GM23338 (cell line): ENCODE data around the gene DSE. TPM values are rescaled to one million over a fixed set of nuclear protein-coding genes. Genes with fewer than 3 reads are reported as not detected.

ENCODE experiments used
- ATAC-seq: fragments of 200-7000 bp; cut with Tn5 transposase; 3 replicates; pipeline ENCODE4 v1.9.1; 2020
- DNase-seq: peaks from one replicate; pipeline ENCODE4 v3.0.0-alpha.2; 2015; ENCODE audit warnings: low spot score
- H2AFZ ChIP-seq: fragments of 200-600 bp; sonication (generic); 2 replicates; pipeline ENCODE4 v1.8.0; 2016; ENCODE audit warnings: antibody characterized with exemption, mild to moderate bottlenecking, moderate library complexity
- H3F3A ChIP-seq: fragments of 200-600 bp; sonication (generic); replicated peaks from 2 replicates; pipeline ENCODE4 v1.8.0; 2017; ENCODE audit warnings: antibody characterized with exemption, mixed run types, low read depth
- H3K27ac ChIP-seq: fragments of 200-600 bp; sonication (generic); 2 replicates; pipeline ENCODE4 v1.6.1; 2016; ENCODE audit warnings: low read depth
- H3K27me3 ChIP-seq: fragments of 200-600 bp; sonication (generic); 2 replicates; pipeline ENCODE4 v1.8.0; 2016; ENCODE audit warnings: mild to moderate bottlenecking, mixed run types, moderate library complexity; ENCODE audit not compliant: insufficient read depth
- H3K36me3 ChIP-seq: fragments of 200-600 bp; sonication (generic); 2 replicates; pipeline ENCODE4 v1.8.0; 2016; ENCODE audit warnings: mild to moderate bottlenecking; ENCODE audit not compliant: insufficient read depth
- H3K4me1 ChIP-seq: fragments of 200-600 bp; sonication (generic); 2 replicates; pipeline ENCODE4 v1.8.0; 2016; ENCODE audit warnings: mild to moderate bottlenecking, moderate library complexity; ENCODE audit not compliant: insufficient read depth
- H3K4me2 ChIP-seq: fragments of 200-600 bp; sonication (generic); 2 replicates; pipeline ENCODE4 v1.7.1; 2017; ENCODE audit warnings: mixed run types
- H3K4me3 ChIP-seq: fragments of 200-600 bp; sonication (generic); 2 replicates; pipeline ENCODE4 v1.6.1; 2016; ENCODE audit warnings: mixed run types
- H3K79me2 ChIP-seq: fragments of 200-600 bp; sonication (generic); replicated peaks from 2 replicates; pipeline ENCODE4 v1.8.0; 2017; ENCODE audit warnings: mild to moderate bottlenecking; ENCODE audit not compliant: insufficient read depth
- H3K9me2 ChIP-seq: fragments of 200-600 bp; sonication (generic); 2 replicates; pipeline ENCODE4 v1.8.0; 2017; ENCODE audit not compliant: insufficient read depth
- H4K20me1 ChIP-seq: fragments of 200-600 bp; sonication (generic); replicated peaks from 2 replicates; pipeline ENCODE4 v1.8.0; 2017; ENCODE audit warnings: mild to moderate bottlenecking; ENCODE audit not compliant: insufficient read depth
- H3K27ac Mint-ChIP-seq: 2 replicates; pipeline ENCODE4 v1.8.0; 2020; ENCODE audit warnings: inconsistent platforms, mild to moderate bottlenecking, moderate library complexity, mixed read lengths
- H3K27me3 Mint-ChIP-seq: 3 replicates; pipeline ENCODE4 v1.8.0; 2022; ENCODE audit warnings: low read depth, mild to moderate bottlenecking, moderate library complexity, mixed read lengths, inconsistent platforms; ENCODE audit not compliant: insufficient read depth, poor library complexity
- H3K36me3 Mint-ChIP-seq: 3 replicates; pipeline ENCODE4 v1.8.0; 2021; ENCODE audit warnings: low read depth, mild to moderate bottlenecking, inconsistent platforms, moderate library complexity, mixed read lengths
- H3K4me1 Mint-ChIP-seq: 3 replicates; pipeline ENCODE4 v1.8.0; 2020; ENCODE audit warnings: mild to moderate bottlenecking, inconsistent platforms, mixed read lengths
- H3K4me3 Mint-ChIP-seq: 3 replicates; pipeline ENCODE4 v1.8.0; 2021; ENCODE audit warnings: moderate library complexity, mild to moderate bottlenecking, inconsistent platforms, mixed read lengths
- H3K9me3 Mint-ChIP-seq: 3 replicates; pipeline ENCODE4 v1.8.0; 2020; ENCODE audit warnings: moderate library complexity, mild to moderate bottlenecking, inconsistent platforms, mixed read lengths
- CREB1 ChIP-seq: fragments of 250-450 bp; sonication (Bioruptor Pico); IDR thresholded peaks from 2 replicates; pipeline ENCODE4 v1.5.0; 2020; ENCODE audit warnings: low read depth, mild to moderate bottlenecking, moderate library complexity
- CTCF ChIP-seq, 2 experiments: fragments of 200-600 bp in 1 of 2; sonication (generic) in 1 of 2; conservative IDR thresholded peaks; 2 replicates each; pipeline versions ENCODE4 v1.5.1 to v1.6.1; 2016 to 2017; ENCODE audit warnings: antibody characterized with exemption in 2 of 2, low read depth in 2 of 2, mild to moderate bottlenecking in 2 of 2, moderate library complexity in 1 of 2
- EZH2 ChIP-seq: fragments of 200-600 bp; sonication (generic); IDR thresholded peaks from one replicate; pipeline ENCODE4 v1.8.0; 2017; ENCODE audit warnings: antibody characterized with exemption, mild to moderate bottlenecking, low read depth; ENCODE audit not compliant: unreplicated experiment
- EZH2phosphoT487 ChIP-seq: fragments of 200-600 bp; sonication (generic); IDR thresholded peaks from one replicate; pipeline ENCODE4 v1.8.1; 2018; ENCODE audit warnings: antibody characterized with exemption; ENCODE audit not compliant: unreplicated experiment
- NANOG ChIP-seq: IDR thresholded peaks from 2 replicates; pipeline ENCODE4 v1.6.1; 2016; ENCODE audit warnings: antibody characterized with exemption, borderline replicate concordance
- POLR2AphosphoS5 ChIP-seq: IDR thresholded peaks from 2 replicates; pipeline ENCODE4 v1.6.1; 2016; ENCODE audit warnings: antibody characterized with exemption, low read depth
- STAT1 ChIP-seq: IDR thresholded peaks from one replicate; pipeline ENCODE4 v1.6.1; 2016; ENCODE audit warnings: antibody characterized with exemption; ENCODE audit not compliant: unreplicated experiment
- ZNF331 ChIP-seq: fragments of 250-450 bp; sonication (Bioruptor Pico); IDR thresholded peaks from 2 replicates; pipeline ENCODE4 v1.5.0; 2020; ENCODE audit warnings: low read depth, mild to moderate bottlenecking, moderate library complexity
- ZNF462 ChIP-seq: fragments of 250-450 bp; sonication (Bioruptor Pico); IDR thresholded peaks from 2 replicates; pipeline ENCODE4 v1.5.0; 2020; ENCODE audit warnings: mild to moderate bottlenecking, moderate library complexity
- polyA plus RNA-seq: library from polyadenylated mRNA; unstranded; fragments of >200 nt; fragmentation: Nextera tagmentation; extraction: Ambion mirVana; gene quantifications from 2 replicates; pipeline ENCODE4 v1.2.1, GENCODE V29; 2016
- total RNA-seq: library from RNA; depleted of rRNA; stranded (reverse); fragments of >200 nt; shearing (Covaris generic); gene quantifications from 2 replicates; pipeline ENCODE4 v1.2.3, GENCODE V29; 2014
- TF ChIP-seq, protein P1 (sequence below): IDR thresholded peaks from one replicate; pipeline ENCODE4 v1.6.1; 2018; ENCODE audit warnings: antibody characterized with exemption; ENCODE audit not compliant: unreplicated experiment

DSE gene
- total and polyA plus RNA-seq, 2 experiments from 2014 or later, result 18.8 to 45.2 TPM

GRCh38 chr6:116375262-116375661 is 4.5 kb downstream of the DSE start (continued):
- TF ChIP-seq CTCF (conservative IDR thresholded peaks at IDR 0.05; ENCODE audit: low read depth in 2 of 2), result no peak
- no peak for TF ChIP-seq POLR2AphosphoS5
- TF ChIP-seq EZH2, result no peak

GRCh38 chr6:116376149-116376548 is 5.4 kb downstream of the DSE start:
- H3K79me2 ChIP-seq, result peaks cover 90% of the 10 kb centered on the region
- H3K27me3 ChIP-seq, result no peaks in the 10 kb centered on the region
- no peaks in the 10 kb centered on the region; the same call in 2 of the 3 replicates for H3K36me3 Mint-ChIP-seq
- H3K27me3 Mint-ChIP-seq, result no peaks in the 10 kb centered on the region
- no peaks in the 10 kb centered on the region for H3K36me3 ChIP-seq
- H3K9me3 Mint-ChIP-seq, result no peaks in the 10 kb centered on the region
- no peak overlapping the region; the same call in 2 of the 3 replicates for H3K4me3 Mint-ChIP-seq
- DNase-seq (peak; percentile 31), ATAC-seq (no peak)
- no peak overlapping the region for H3K4me3 ChIP-seq
- peaks cover 20% of the 10 kb centered on the region; the same call in 1 of the 2 replicates for H4K20me1 ChIP-seq
- no peaks in the 10 kb centered on the region for H3F3A ChIP-seq
- H3K9me2 ChIP-seq, result no peaks in the 10 kb centered on the region
- peak overlapping the region; percentile 17; the same call in 1 of the 2 replicates for H3K4me2 ChIP-seq
- no peak overlapping the region for H2AFZ ChIP-seq
- H3K27ac Mint-ChIP-seq, result no peak overlapping the region; the same call in 1 of the 2 replicates
- H3K4me1 Mint-ChIP-seq, result peaks cover 30% of the 10 kb centered on the region
- peaks cover 18% of the 10 kb centered on the region for H3K4me1 ChIP-seq
- peak overlapping the region; percentile 6; the same call in 1 of the 2 replicates for H3K27ac ChIP-seq
- TF ChIP-seq ZNF331 (no peak), EZH2phosphoT487 (no peak), CTCF (conservative IDR thresholded peaks at IDR 0.05; ENCODE audit: low read depth in 2 of 2) (no peak), POLR2AphosphoS5 (no peak), STAT1 (no peak), CREB1 (CRISPR knock-in tag) (no peak), ZNF462 (CRISPR knock-in tag) (no peak), NANOG (no peak)
- TF ChIP-seq, protein P1, sequence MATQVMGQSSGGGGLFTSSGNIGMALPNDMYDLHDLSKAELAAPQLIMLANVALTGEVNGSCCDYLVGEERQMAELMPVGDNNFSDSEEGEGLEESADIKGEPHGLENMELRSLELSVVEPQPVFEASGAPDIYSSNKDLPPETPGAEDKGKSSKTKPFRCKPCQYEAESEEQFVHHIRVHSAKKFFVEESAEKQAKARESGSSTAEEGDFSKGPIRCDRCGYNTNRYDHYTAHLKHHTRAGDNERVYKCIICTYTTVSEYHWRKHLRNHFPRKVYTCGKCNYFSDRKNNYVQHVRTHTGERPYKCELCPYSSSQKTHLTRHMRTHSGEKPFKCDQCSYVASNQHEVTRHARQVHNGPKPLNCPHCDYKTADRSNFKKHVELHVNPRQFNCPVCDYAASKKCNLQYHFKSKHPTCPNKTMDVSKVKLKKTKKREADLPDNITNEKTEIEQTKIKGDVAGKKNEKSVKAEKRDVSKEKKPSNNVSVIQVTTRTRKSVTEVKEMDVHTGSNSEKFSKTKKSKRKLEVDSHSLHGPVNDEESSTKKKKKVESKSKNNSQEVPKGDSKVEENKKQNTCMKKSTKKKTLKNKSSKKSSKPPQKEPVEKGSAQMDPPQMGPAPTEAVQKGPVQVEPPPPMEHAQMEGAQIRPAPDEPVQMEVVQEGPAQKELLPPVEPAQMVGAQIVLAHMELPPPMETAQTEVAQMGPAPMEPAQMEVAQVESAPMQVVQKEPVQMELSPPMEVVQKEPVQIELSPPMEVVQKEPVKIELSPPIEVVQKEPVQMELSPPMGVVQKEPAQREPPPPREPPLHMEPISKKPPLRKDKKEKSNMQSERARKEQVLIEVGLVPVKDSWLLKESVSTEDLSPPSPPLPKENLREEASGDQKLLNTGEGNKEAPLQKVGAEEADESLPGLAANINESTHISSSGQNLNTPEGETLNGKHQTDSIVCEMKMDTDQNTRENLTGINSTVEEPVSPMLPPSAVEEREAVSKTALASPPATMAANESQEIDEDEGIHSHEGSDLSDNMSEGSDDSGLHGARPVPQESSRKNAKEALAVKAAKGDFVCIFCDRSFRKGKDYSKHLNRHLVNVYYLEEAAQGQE, result no peak
